Memory B cell (primary cell): Measurements from ENCODE around the gene LRRN3.
"Not testable (repeated sequence)": the region's sequence is repeated elsewhere in the genome, so short reads cannot be mapped to it uniquely, and the experiment has no call there.

ENCODE experiments used
- ATAC-seq: fragments of 150-1000 bp; cut with Tn5 transposase; 2 replicates; pipeline ENCODE4 v1.10.0; 2021; ENCODE audit warnings: low read depth, mild to moderate bottlenecking, moderate library complexity
- DNase-seq, 2 donors: peaks; one replicate each; pipeline ENCODE4 v3.0.0; 2022; ENCODE audit warnings: low spot score in 2 of 2
- H3K27ac Mint-ChIP-seq: one replicate; pipeline ENCODE4 v1.8.0; 2022; ENCODE audit warnings: mild to moderate bottlenecking, moderate library complexity, mixed read lengths
- H3K27me3 Mint-ChIP-seq: one replicate; pipeline ENCODE4 v1.8.0; 2022; ENCODE audit warnings: mixed read lengths
- H3K36me3 Mint-ChIP-seq: one replicate; pipeline ENCODE4 v1.8.0; 2022; ENCODE audit warnings: mild to moderate bottlenecking, mixed read lengths
- H3K4me1 Mint-ChIP-seq: one replicate; pipeline ENCODE4 v1.8.0; 2022; ENCODE audit warnings: mixed read lengths
- H3K4me3 Mint-ChIP-seq: one replicate; pipeline ENCODE4 v1.8.0; 2022; ENCODE audit warnings: mild to moderate bottlenecking, moderate library complexity, mixed read lengths
- H3K9me3 Mint-ChIP-seq: one replicate; pipeline ENCODE4 v1.8.0; 2022; ENCODE audit warnings: mixed read lengths

LRRN3 gene

DNA sequence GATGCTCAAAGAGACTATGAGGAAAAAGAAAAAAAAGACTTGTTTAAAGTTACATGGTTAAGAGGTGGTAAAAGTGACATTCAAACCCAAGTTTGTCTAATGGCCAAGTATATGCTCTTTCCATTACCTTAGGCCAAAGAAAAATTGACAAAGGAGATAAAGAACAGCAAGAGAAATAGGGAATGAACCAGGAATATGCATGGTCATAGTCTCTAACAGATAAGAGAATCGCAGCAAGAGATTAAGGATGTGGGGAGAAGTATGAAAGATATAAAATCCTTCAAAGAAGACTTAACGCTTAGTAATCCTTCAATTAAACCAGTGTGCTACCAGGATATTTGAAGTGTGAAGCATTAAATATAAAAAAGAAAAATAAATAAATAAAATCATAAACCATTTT lies 23.2 kb upstream of the LRRN3 start:
- ATAC-seq (no peak), DNase-seq (no peak)
- Mint-ChIP-seq H3K9me3 (peaks cover 10% of the 10 kb centered on the region), H3K4me3 (no peak overlapping the region), H3K36me3 (peaks cover 13% of the 10 kb centered on the region), H3K27me3 (no peaks in the 10 kb centered on the region), H3K4me1 (peaks cover 2% of the 10 kb centered on the region), H3K27ac (no peak overlapping the region)

DNA sequence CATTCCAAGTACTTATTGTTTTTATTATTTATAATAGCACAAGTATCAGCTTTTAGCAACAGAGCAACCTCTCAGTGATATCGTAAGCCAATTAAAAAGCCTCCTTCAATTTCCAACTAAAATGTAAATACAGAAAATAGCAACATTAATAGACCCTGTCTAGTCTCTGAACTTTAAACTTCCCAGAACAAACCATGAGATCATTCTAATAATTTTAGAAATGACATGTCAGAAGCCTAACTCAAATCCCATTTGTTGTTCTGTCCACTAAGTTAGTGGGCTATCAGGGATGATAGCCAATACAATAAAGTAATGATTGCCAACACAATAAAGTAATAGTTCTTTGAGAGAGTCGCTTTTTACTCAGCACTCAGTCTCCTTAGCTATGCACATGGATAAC lies 22.3 kb upstream of the LRRN3 start:
- no peak overlapping the region for H3K27ac Mint-ChIP-seq
- peaks cover 9% of the 10 kb centered on the region for H3K36me3 Mint-ChIP-seq
- H3K4me1 Mint-ChIP-seq, result peaks cover 2% of the 10 kb centered on the region
- no peak overlapping the region for H3K4me3 Mint-ChIP-seq
- peaks cover 7% of the 10 kb centered on the region for H3K9me3 Mint-ChIP-seq
- ATAC-seq (no peak), DNase-seq (no peak)
- H3K27me3 Mint-ChIP-seq, result no peaks in the 10 kb centered on the region

DNA sequence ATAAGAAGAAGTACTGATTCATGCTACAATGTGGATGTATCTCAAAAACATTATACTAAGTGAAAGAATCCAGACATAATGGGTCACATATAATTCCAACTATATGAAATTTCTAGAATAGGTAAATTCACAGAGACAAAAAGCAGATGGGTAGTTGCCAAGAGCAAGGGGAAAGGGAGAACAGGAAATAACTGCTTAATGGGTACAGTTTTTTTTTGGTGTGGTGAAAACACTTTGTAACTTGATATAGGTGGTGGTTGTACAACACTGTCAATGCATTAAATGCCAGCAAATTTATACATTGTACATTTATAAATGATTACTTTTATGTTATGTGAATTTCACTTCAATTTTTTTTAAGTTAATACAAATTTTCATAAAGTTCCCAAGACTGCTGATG lies 19.4 kb upstream of the LRRN3 start:
- Mint-ChIP-seq H3K4me1 (peaks cover 4% of the 10 kb centered on the region), H3K36me3 (no peaks in the 10 kb centered on the region), H3K4me3 (no peak overlapping the region), H3K9me3 (no peaks in the 10 kb centered on the region), H3K27ac (no peak overlapping the region), H3K27me3 (no peaks in the 10 kb centered on the region)
- DNase-seq (no peak), ATAC-seq (no peak)

DNA sequence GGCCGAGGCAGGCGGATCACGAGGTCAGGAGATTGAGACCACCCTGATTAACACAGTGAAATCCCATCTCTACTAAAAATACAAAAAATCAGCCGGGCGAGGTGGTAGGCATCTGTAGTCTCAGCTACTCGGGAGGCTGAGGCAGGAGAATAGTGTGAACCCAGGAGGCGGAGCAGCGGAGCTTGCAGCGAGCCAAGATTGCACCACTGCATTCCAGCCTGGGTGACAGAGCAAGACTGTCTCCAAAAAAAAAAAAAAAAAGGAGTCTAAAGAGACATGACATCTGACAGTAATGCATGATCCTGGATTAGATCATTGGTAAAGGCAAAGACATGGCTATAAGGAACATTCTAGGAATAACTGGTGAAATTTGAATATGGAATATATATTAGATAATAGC lies 18.3 kb upstream of the LRRN3 start:
- H3K4me1 Mint-ChIP-seq, H3K9me3 Mint-ChIP-seq, H3K27me3 Mint-ChIP-seq, DNase-seq, ATAC-seq, H3K4me3 Mint-ChIP-seq, H3K36me3 Mint-ChIP-seq, H3K27ac Mint-ChIP-seq: not testable (repeated sequence)

DNA sequence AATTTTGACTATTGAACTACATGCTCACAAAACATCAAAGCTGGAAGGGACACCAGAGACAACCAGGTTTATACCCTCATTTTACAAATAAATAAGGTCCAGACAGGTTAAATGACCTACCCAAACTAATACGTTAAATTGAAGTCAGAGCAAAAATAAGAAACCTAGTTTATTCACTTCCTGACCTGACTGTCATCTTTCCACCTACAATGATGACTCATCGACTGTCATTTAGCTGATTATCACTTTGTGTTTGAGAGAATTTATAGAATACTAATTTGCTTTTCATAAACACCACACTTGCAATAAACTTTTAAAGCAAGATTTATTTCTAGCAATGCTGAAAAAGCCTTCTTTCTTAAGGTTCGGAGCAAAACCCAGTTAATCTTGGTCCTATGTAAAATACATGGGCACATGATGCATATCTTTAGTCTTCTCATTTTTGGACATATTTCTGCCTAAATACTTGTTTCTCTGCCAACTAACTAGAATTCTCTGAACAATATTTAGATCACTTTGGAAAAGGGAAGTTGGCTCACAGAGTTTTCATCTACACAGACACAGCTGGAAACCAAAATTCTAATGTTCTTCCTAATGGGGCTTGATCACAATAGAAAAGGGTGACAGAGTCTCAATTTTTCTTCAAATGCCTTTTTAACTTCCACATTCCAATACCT lies 16.7 kb upstream of the LRRN3 start:
- no peak overlapping the region for H3K4me3 Mint-ChIP-seq
- ATAC-seq (no peak), DNase-seq (no peak)
- H3K27me3 Mint-ChIP-seq, result no peaks in the 10 kb centered on the region
- no peaks in the 10 kb centered on the region for H3K36me3 Mint-ChIP-seq
- no peaks in the 10 kb centered on the region for H3K9me3 Mint-ChIP-seq
- H3K4me1 Mint-ChIP-seq, result peaks cover 2% of the 10 kb centered on the region
- H3K27ac Mint-ChIP-seq, result no peak overlapping the region

DNA sequence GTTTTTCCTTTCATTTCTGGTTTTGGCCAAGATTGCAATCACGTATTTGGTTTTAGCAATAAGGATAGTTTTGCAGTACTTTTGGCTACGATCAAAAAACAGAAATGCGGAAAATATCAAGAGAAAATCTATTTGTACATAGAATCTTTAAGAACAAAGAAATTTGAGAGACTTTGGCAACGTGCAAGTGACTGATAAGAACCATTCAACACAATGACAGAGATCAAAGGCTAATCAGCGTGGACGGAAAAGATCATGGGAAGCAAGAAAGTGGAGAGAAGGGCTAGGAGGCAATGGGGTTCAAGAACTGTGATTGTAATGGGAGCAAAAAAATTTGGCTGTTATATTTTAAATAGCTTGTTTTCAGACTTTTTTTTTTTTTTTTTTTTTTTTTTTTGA lies 16.2 kb upstream of the LRRN3 start:
- DNase-seq (no peak), ATAC-seq (no peak)
- H3K36me3 Mint-ChIP-seq, result no peaks in the 10 kb centered on the region
- peaks cover 2% of the 10 kb centered on the region for H3K4me1 Mint-ChIP-seq
- H3K4me3 Mint-ChIP-seq, result no peak overlapping the region
- H3K27ac Mint-ChIP-seq, result no peak overlapping the region
- H3K9me3 Mint-ChIP-seq, result no peaks in the 10 kb centered on the region
- no peaks in the 10 kb centered on the region for H3K27me3 Mint-ChIP-seq

DNA sequence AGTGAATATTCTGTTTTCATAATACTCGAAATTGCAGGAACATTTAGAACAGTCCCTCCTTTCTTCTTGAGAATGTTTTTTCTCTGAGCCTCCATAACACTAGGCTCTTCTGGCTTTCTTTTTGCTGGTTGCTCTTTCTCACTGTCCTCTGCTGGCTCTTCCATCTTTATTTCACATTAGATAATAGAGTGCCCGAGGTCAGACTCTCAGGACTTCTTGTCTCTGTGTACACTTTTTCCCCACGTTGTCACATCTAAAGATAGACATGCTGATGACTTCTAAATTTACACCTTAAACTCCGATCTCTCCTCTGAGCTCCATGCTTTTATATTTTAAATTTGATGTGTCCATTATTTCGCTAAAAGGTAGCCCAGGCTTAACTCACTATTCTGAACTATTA lies 15.4 kb upstream of the LRRN3 start:
- no peak overlapping the region for H3K27ac Mint-ChIP-seq
- ATAC-seq, result no peak

DNA sequence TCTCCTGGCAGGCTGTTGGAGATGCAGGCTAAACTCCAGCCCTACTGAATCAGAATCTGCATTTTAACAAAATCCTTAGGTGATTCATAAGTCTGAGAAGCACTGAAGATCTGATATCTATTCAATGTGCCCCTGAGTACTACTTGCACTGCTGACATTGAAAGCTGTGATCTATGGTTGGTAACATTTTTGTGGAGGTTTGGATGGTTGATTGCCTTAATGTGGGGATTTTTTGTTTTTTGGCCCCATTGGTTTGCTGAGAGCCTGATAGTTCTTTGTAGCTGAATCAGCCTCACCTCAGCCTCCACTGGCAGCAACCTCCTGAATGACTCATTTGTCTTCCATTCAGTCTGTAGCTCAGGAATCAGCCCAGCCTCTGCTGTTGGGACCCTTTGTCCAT lies 14.7 kb upstream of the LRRN3 start:
- peaks cover 2% of the 10 kb centered on the region for H3K4me1 Mint-ChIP-seq
- H3K27me3 Mint-ChIP-seq, result no peaks in the 10 kb centered on the region
- H3K9me3 Mint-ChIP-seq, result no peaks in the 10 kb centered on the region
- no peaks in the 10 kb centered on the region for H3K36me3 Mint-ChIP-seq
- H3K4me3 Mint-ChIP-seq, result no peak overlapping the region
- H3K27ac Mint-ChIP-seq, result no peak overlapping the region
- ATAC-seq, result no peak
- DNase-seq, result no peak

More for the DNA sequence above, 15.4 kb upstream of the LRRN3 start:
- no peak overlapping the region for H3K4me3 Mint-ChIP-seq
- H3K9me3 Mint-ChIP-seq, result no peaks in the 10 kb centered on the region
- peaks cover 2% of the 10 kb centered on the region for H3K4me1 Mint-ChIP-seq
- no peaks in the 10 kb centered on the region for H3K36me3 Mint-ChIP-seq
- no peak for DNase-seq
- H3K27me3 Mint-ChIP-seq, result no peaks in the 10 kb centered on the region

DNA sequence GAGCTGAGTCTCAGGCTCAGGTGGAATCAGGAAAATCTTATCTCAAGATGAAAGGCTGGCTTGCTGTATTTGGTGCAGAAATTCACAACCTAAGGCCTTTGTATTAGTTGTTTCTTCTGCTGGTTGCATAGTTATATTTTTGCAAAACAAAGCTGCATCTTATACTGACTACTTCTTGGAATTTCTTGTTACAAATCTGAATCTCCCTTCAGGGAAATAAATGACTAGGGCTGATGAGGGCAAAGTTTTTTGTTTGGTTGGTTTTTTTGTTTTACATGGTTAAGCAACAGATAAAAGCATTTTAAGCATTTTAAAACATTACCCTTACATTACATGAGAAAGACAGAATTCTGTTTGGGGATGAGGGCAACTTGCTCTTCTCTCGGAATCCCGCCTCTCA lies 13.9 kb upstream of the LRRN3 start:
- H3K27me3 Mint-ChIP-seq, result no peaks in the 10 kb centered on the region
- no peak overlapping the region for H3K4me3 Mint-ChIP-seq
- ATAC-seq (no peak), DNase-seq (no peak)
- H3K36me3 Mint-ChIP-seq, result no peaks in the 10 kb centered on the region
- H3K4me1 Mint-ChIP-seq, result peaks cover 2% of the 10 kb centered on the region
- H3K27ac Mint-ChIP-seq, result no peak overlapping the region
- no peaks in the 10 kb centered on the region for H3K9me3 Mint-ChIP-seq

DNA sequence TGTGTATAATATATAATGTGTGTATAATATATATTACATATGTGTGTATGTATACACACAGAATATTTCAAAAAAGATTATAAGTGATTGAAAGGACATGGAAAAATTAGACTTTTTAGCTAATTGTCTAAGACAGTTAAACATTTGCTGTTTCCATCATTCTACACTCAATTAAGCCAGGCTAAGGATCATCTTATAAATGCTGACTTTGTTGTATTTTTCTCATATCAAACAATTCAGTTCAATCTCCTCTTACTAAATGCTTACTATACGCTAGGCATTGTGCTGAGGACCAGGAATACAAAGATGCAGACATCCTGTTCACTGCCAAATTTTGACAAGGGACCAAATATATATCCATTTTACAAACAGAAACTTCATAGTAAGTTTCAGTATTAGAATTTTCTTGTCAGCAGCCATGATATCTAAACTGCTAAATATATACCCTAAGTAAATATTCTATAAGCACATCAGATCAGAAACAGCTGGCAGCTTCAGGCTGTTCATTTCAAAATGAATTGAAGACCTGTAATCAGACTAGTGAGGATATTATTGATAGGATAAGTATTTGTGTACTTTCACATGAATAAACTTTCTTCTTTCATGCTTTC lies 10.3 kb upstream of the LRRN3 start:
- Mint-ChIP-seq H3K4me3 (no peak overlapping the region), H3K36me3 (no peaks in the 10 kb centered on the region), H3K27me3 (no peaks in the 10 kb centered on the region), H3K27ac (no peak overlapping the region), H3K4me1 (peaks cover 14% of the 10 kb centered on the region), H3K9me3 (no peaks in the 10 kb centered on the region)
- DNase-seq (no peak), ATAC-seq (no peak)

DNA sequence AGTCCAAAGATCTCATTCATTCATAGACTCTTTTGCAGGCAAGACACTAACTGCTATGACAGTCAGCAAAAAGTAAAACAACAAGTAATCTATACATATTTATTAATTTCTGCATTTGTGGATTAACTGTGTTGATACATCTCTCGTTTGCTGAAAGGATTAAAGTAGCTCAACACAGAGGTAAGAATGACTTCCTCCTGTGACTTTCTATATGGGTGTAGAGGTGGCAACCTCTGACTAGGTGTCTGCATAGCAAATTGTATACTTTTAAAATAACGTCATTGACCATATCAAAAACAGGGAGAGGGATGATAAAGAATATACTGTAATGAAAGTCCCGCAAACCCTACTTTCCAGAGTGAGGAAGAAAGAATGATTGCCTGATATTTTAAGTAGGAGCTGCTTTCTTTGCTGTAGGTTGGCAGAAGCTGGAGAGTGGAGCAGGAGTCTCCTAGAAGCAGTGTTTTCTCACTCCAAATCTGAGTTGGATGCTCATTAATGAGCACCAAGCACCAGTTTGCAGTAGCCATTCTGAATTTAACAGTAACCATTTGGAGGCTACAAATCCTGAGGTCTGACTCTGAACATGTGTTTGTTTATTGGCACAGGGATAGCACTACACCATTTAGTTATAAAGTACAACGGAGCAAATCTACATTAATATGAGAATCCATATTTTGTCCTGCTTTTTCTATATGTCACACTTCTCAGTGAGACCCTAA lies 9.2 kb upstream of the LRRN3 start:
- Mint-ChIP-seq H3K27me3 (no peaks in the 10 kb centered on the region), H3K9me3 (no peaks in the 10 kb centered on the region), H3K4me1 (peaks cover 17% of the 10 kb centered on the region), H3K36me3 (no peaks in the 10 kb centered on the region), H3K4me3 (no peak overlapping the region), H3K27ac (no peak overlapping the region)
- ATAC-seq, result no peak
- no peak for DNase-seq

DNA sequence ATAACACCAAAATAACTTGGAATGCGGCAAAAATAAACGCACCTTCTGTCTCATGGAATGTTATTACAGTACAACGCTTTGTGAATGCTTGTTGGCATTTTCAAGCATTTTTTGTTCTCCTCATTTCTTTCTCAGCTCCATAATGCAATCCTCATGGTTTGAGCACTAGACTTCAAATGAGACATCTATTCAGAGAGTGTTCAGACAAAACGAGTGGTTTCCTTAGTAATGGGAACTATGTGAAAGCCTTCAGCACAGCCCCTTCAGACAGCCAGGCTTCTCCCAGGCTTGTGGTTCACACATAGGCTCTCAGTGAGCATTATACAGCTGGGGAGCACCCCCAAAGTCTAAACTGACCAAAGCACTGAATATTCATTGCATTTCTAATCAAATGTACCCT lies 8.6 kb upstream of the LRRN3 start:
- Mint-ChIP-seq H3K36me3 (no peaks in the 10 kb centered on the region), H3K9me3 (no peaks in the 10 kb centered on the region), H3K27ac (no peak overlapping the region), H3K27me3 (no peaks in the 10 kb centered on the region), H3K4me1 (peaks cover 17% of the 10 kb centered on the region), H3K4me3 (no peak overlapping the region)
- ATAC-seq, result no peak
- DNase-seq, result no peak

DNA sequence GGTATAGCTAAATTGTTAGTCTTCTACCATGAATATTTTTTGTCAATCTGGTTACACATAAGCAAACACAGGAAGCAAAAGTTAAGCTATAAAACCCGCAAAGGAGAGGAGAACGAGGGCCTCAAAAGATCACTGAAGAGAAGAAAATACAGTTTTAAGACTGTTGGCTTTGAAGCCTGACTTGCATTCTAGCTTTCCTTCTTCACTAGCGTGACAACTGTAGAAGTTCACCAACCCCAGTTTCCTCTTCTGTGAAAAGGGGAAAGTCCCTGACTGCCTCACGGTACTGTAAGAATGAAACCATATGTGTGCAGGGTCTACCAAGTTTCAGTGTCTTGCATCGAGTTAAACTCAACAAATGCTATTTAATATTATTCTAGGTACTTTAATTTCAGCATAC lies 7.5 kb upstream of the LRRN3 start:
- peak overlapping the region; percentile 34 for H3K4me3 Mint-ChIP-seq
- DNase-seq, result peak; percentile 19 to 42
- H3K9me3 Mint-ChIP-seq, result no peaks in the 10 kb centered on the region
- ATAC-seq, result peak; percentile 100
- peaks cover 17% of the 10 kb centered on the region for H3K4me1 Mint-ChIP-seq
- H3K27ac Mint-ChIP-seq, result peak overlapping the region; percentile 49
- H3K36me3 Mint-ChIP-seq, result no peaks in the 10 kb centered on the region
- H3K27me3 Mint-ChIP-seq, result no peaks in the 10 kb centered on the region

DNA sequence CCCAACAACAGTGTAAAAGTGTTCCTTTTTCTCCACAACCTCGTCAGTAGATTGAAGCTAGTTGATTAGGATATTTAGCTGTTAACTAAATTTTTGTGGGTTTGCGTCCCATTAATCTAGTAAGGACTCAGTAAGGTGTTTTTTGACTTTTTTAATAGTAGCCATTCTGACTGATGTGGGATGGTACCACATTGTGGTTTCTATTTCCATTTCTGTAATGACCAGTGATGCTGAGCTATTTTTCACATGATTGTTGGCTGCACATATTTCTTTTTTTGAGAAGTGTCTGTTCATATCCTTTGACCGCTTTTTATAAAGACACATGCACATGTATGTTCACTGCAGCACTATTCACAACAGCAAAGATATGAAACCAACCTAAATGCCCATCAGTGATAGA lies 5.6 kb upstream of the LRRN3 start:
- H3K27ac Mint-ChIP-seq, result no peak overlapping the region
- peaks cover 17% of the 10 kb centered on the region for H3K4me1 Mint-ChIP-seq
- no peaks in the 10 kb centered on the region for H3K9me3 Mint-ChIP-seq

DNA sequence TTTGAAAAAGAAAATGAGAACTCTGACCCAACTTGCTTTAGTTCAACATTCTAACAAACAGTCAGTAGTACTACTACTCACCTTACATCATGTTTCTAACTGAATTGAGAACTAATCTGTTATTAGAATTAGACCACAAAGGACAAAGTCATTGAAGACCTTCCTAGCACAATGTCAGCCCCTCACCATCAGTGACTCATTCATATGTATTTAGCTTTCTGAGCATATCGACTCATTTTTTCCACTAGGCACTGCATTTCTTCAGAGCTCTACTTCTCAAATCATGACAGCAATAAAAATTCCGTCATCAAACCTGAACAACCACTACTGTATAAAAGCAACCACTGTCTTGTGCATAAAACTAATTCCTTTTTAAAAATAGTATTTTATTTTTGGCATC lies 4.4 kb upstream of the LRRN3 start:
- H3K27ac Mint-ChIP-seq, result no peak overlapping the region
- peaks cover 18% of the 10 kb centered on the region for H3K4me1 Mint-ChIP-seq
- no peaks in the 10 kb centered on the region for H3K27me3 Mint-ChIP-seq
- DNase-seq (no peak), ATAC-seq (no peak)
- no peaks in the 10 kb centered on the region for H3K36me3 Mint-ChIP-seq
- H3K9me3 Mint-ChIP-seq, result no peaks in the 10 kb centered on the region
- H3K4me3 Mint-ChIP-seq, result no peak overlapping the region

More for the DNA sequence above, 5.6 kb upstream of the LRRN3 start:
- ATAC-seq (no peak), DNase-seq (no peak)
- no peaks in the 10 kb centered on the region for H3K27me3 Mint-ChIP-seq
- H3K36me3 Mint-ChIP-seq, result no peaks in the 10 kb centered on the region
- H3K4me3 Mint-ChIP-seq, result no peak overlapping the region
